ENCODE data around the gene SULT1A1. TPM values are rescaled to one million over a fixed set of nuclear protein-coding genes. Genes with fewer than 3 reads are reported as not detected.
"Not testable (repeated sequence)": the region's sequence is repeated elsewhere in the genome, so short reads cannot be mapped to it uniquely, and the experiment has no call there.

Gene SULT1A1
- total RNA-seq (23.6 and 30.4 TPM in 2 replicates), polyA plus RNA-seq (24.1 and 42.8 TPM in 2 replicates)

DNA sequence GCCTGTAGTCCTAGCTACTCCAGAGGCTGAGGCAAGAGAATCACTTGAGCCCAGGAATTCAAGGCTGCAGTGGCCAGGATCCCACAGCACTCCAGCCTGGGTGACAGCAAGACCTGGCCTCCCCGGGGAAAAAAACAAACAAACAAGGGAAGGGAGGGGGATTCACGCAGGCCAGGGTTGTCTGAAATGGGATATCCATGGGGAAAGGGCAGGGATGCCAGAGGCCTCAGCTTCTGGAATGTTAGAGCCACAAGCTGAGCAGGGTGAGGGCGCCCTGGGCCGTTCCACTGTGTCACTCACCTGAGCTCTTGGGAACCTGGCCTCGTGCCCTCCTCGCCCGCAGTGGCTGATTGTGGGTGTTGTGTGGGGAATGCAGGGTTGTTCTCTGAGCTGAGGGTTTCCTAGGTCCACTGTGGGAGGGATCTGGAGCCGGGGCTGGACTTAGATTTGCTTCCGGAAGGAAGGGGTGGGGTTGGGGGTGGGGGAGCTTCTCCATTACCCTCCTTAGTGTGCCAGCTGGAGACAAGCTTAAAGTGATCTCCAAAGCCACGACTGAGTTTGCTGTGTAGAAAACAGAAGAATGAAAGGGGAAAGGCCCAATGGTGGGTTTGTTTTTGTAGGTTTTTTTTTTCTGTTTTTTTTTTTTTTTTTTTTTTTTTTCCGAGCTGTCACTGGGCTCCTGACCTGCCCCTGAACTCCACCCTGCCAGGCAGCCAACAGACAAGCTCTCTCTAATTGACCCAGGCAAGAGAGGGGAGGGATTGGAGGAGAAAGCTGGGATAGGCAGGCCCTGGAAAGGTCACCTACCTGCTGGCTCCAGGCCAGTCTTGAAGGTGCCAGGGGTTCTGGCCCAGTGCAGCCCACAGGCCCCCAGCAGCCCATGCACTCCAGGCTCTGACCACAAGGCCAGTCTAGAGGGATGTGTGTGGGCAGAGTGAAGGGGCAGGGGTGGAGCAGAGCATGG is at the start of gene SULT1A1:
Gene SULT1A1, minus strand, starts transcription at position 414 of the 964 bp plus-strand sequence. CDS start 1,189 bp downstream, outside the sequence.
- peak; percentile 21 to 76 for DNase-seq (ENCODE audit: low read depth in 1 of 2, low spot score in 1 of 2)
- no peak within 1 kb of the TSS for H3K4me3 ChIP-seq
- TF ChIP-seq, protein P1, sequence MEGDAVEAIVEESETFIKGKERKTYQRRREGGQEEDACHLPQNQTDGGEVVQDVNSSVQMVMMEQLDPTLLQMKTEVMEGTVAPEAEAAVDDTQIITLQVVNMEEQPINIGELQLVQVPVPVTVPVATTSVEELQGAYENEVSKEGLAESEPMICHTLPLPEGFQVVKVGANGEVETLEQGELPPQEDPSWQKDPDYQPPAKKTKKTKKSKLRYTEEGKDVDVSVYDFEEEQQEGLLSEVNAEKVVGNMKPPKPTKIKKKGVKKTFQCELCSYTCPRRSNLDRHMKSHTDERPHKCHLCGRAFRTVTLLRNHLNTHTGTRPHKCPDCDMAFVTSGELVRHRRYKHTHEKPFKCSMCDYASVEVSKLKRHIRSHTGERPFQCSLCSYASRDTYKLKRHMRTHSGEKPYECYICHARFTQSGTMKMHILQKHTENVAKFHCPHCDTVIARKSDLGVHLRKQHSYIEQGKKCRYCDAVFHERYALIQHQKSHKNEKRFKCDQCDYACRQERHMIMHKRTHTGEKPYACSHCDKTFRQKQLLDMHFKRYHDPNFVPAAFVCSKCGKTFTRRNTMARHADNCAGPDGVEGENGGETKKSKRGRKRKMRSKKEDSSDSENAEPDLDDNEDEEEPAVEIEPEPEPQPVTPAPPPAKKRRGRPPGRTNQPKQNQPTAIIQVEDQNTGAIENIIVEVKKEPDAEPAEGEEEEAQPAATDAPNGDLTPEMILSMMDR (IDR thresholded peaks at IDR 0.05; ENCODE audit: low read depth, low read length) = no peak

DNA sequence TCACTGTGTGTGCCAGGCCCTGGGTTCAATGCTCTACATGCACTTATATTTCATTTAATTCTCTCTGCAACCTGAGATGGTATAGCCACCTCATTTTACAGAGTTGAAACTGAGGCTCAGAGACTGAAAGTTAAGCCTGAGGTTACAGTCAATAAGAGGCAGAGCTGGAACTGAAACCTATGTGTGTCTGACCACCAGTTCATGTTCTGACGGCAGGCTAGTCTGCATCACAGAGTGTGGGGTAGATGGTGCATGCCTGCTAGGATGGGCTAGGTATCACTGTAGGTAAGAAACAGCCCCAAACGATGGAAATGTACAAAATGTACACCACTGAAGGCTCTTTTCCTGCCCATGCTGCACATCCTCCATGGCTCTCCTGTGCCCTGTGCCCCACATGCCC is 30.1 kb upstream of the SULT1A1 start:
- H3K27ac ChIP-seq; H3K27me3 ChIP-seq; H3K36me3 ChIP-seq; H3K9me3 ChIP-seq (ENCODE audit: low read depth); H3K4me3 ChIP-seq; DNase-seq (ENCODE audit: low read depth in 1 of 2, low spot score in 1 of 2); H3K4me1 ChIP-seq (ENCODE audit: low read depth): not testable (repeated sequence)

More for the DNA sequence above, at the start of gene SULT1A1:
- Histone ChIP-seq H3K4me1 (ENCODE audit: low read depth) (peaks cover 13% of the 10 kb centered on the region), H3K27ac (peak within 1 kb of the TSS; percentile 78), H3K36me3 (no peaks in the 10 kb centered on the region), H3K9me3 (ENCODE audit: low read depth) (no peaks in the 10 kb centered on the region), H3K27me3 (no peaks in the 10 kb centered on the region)

DNA sequence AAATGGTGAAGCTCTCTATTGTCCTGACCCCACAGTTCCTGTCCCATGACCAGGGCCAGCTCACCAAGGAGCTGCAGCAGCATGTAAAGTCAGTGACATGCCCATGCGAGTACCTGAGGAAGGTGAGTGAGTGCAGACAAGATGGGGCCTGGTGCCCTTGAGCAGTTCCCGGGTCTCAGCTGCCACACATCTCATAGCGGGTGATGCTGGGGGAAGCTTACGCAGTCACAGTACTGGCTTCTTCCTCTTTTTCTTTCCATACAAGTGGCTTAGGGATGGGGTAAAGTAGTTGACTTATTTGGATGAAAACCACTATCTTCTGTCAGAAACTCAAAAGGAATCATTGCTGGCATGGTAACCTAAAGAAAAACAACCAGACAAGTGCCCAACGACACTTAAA is 28.5 kb upstream of the SULT1A1 start:
- not testable (repeated sequence) for DNase-seq (ENCODE audit: low read depth in 1 of 2, low spot score in 1 of 2); H3K4me3 ChIP-seq; H3K9me3 ChIP-seq (ENCODE audit: low read depth); H3K36me3 ChIP-seq; H3K4me1 ChIP-seq (ENCODE audit: low read depth); H3K27me3 ChIP-seq; H3K27ac ChIP-seq

DNA sequence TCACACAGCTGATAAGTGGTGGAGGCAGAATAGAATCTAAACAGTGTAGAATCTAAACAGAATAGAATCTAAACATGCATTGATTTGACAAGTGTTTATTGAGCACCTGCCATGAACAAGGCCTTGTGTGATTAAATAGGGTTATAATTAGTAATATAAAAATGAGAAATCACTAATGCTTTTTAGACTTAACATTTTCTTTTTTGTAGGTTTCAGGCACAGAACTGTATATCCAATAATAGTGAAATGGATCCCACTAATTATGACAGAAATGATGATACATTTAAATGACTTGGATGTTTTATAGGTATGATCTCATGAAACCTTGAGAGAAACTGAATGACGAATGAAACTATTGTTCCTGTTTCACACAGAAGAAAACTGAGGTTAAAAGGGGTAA is 27.9 kb upstream of the SULT1A1 start, which contains the start of gene NPIPB8:
Gene NPIPB8, plus strand, starts transcription at position 301 of the 400 bp plus-strand sequence. CDS start 296 bp downstream, outside the sequence.
- H3K27ac ChIP-seq; H3K36me3 ChIP-seq; H3K9me3 ChIP-seq (ENCODE audit: low read depth); DNase-seq (ENCODE audit: low read depth in 1 of 2, low spot score in 1 of 2); H3K4me1 ChIP-seq (ENCODE audit: low read depth); H3K4me3 ChIP-seq; H3K27me3 ChIP-seq: not testable (repeated sequence)

DNA sequence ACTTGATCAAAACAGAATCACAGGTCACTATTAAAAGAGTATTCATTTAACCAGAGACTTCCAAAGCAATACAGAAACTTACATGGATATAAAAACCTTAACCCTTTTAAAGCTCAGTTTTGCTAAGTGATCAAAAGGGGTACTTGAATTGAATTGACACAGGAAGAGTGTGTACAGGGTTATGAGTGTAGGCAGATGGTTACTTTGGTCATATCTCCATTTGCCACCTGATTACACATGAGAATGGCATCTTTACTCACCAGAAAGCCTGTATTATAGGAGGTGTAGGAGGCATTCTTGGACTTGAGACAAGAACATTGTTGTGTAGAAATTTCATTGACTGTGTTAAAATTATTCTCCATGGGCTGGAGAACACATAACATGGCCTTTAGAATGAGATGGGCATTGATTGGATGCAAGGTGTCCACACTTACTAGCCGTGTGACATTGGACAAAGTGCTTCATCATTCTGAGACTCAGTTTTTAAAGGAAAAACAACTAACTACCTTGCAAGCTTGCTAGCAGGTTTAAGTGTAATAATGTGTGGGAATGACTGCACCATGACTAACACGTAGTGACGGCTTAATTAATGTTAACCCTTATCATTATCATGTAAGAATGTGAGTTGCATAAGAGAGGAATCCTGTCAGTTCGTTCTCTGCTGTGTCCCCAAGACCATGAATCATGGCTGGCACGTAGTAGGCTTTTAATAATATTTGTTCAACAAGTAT is 26.4 kb upstream of the SULT1A1 start:
- not testable (repeated sequence) for H3K4me3 ChIP-seq; H3K36me3 ChIP-seq; H3K27ac ChIP-seq; H3K4me1 ChIP-seq (ENCODE audit: low read depth); H3K9me3 ChIP-seq (ENCODE audit: low read depth); H3K27me3 ChIP-seq
- DNase-seq (ENCODE audit: low read depth in 1 of 2, low spot score in 1 of 2) = peak in 1 of 2 donors; percentile 83

DNA sequence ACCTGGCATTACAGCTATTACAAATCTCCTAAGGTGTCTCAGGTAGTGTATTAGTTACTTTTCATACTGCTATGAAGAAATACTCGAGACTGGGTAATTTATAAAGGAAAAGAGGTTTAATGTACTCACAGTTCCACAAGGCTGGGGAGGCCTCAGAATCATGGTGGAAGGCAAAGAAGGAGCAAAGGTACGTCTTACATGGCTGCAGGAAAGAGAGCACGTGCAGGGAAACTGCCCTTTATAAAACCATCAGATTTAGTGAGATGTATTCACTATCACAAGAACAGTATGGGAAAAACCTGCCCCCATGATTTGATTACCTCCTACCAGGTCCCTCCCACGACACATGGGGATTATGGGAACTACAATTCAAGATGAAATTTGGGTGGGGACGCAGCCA is 21.1 kb upstream of the SULT1A1 start:
- H3K4me1 ChIP-seq (ENCODE audit: low read depth); H3K4me3 ChIP-seq; DNase-seq (ENCODE audit: low read depth in 1 of 2, low spot score in 1 of 2); H3K9me3 ChIP-seq (ENCODE audit: low read depth); H3K27ac ChIP-seq; H3K36me3 ChIP-seq; H3K27me3 ChIP-seq: not testable (repeated sequence)

DNA sequence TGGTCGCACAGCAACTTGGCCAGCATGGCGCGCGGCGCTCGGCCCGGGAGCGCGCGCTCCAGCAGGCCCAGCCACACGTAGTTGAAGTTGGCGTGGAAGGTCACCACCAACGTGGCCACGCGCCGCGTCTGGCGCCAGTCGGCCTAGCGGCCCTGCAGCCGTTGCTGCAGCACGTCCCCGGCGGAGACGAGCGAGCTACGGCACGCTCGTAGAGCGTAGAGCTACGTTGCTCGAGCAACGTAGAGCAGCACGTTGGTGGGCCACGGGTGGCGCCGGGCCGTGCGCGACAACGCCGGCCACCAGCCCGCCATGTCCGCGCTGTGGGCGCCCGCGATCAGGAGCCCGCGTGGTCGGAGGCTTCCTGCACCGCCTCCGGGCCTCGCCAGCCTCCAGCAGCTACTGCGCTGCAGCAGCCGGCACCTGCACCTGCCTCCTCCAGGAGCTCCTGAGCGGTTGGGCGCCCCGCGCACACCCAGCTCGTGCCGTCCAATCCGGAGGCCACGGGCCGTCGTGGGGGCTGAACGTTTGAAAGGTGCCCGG is 13.4 kb upstream of the SULT1A1 start:
- Histone ChIP-seq H3K4me1 (ENCODE audit: low read depth) (peaks cover 9% of the 10 kb centered on the region), H3K4me3 (no peak overlapping the region), H3K27me3 (no peaks in the 10 kb centered on the region), H3K36me3 (no peaks in the 10 kb centered on the region), H3K27ac (no peak overlapping the region), H3K9me3 (ENCODE audit: low read depth) (no peaks in the 10 kb centered on the region)
- TF ChIP-seq, protein P1 (IDR thresholded peaks at IDR 0.05; ENCODE audit: low read depth, low read length) = no peak
- DNase-seq (ENCODE audit: low read depth in 1 of 2, low spot score in 1 of 2) = peak in 1 of 2 donors; percentile 44

DNA sequence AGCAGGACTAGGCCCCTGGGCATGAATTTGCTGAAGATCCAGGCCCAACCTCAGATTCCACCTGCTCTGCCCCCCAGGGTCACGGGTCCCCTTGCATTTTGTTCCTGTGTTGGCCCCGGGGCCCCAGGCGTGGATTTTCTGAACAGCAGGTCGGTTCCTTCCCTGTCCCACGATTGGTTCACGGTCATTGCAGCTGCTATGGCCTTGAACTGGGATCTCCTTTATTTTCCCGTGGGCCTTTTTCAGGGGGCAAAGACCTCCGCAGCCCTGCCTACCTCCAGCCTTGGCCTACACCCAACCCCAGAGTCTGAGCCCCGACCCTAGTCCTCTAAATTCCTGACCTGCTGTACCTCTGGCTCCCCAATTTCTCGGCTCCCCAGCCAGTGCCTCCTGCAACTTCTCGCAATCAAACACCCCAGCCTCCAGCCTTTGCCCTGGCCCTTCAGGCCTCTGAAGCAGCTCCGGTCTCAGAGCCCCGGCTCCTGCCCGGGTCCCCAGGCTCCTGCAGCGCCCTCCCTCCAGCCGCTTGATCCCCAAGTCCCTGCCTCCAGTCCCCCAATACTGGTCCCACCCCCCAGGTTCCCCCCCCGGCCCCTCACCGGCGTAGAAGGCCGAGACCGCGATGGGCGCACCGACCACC is 12.8 kb upstream of the SULT1A1 start:
- not testable (repeated sequence) for H3K4me3 ChIP-seq; H3K27me3 ChIP-seq; H3K9me3 ChIP-seq (ENCODE audit: low read depth); H3K36me3 ChIP-seq; H3K4me1 ChIP-seq (ENCODE audit: low read depth); H3K27ac ChIP-seq; DNase-seq (ENCODE audit: low read depth in 1 of 2, low spot score in 1 of 2)

Data from cardiac muscle cell (in vitro differentiated cells and primary cell).